HG02571 (cell line): ENCODE data around the gene USP10.

Experiments used
- ATAC-seq: cut with Tn5 transposase; IDR thresholded peaks from one replicate; pipeline ENCODE4 v1.9.1; 2021; ENCODE audit warnings: mild to moderate bottlenecking, moderate library complexity; ENCODE audit not compliant: unreplicated experiment

The USP10 gene

GRCh38 chr16:84749072-84749471 lies 49.3 kb downstream of the USP10 start:
- ATAC-seq: no peak

- no peak for ATAC-seq
These were observed 50.0 kb downstream of the USP10 start for GRCh38 chr16:84749815-84750214.

DNA sequence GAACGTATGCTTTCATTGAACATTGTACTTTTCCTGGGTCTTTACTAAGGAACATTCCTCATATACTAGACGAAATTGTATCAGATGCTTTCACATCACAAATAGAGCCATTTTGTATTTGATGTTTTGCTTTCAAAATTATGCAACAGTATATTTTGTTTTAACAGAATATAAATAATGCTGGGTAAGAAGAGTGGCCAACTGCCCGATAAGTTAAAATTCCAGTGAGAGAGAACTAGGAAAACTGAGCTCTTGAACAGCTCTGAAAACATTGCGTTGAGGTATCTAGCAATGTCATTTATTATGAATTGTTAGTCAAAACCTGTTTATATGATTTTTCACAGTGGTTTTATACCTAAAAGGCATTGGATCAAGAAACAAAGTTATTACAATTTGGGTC lies 50.8 kb downstream of the USP10 start:
- ATAC-seq: no peak

DNA sequence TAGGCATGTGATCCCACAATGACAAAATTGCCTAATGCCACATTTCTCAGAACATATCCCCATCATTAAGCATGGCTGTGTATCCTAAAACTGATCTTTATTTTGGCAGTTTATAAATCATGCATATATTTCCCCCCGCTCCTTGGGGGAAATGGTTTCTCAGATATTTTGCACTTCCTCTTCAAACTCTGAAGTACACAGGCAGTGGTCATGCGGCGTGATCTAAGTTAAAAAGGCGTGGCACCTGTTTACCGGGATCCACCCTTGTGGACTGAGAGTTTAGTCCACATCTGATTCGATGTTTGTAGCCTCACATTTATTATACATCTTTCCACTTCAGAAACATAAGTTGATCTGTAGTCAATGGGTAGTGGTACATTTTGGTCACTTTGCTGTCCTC lies 51.4 kb downstream of the USP10 start:
- no peak for ATAC-seq

DNA sequence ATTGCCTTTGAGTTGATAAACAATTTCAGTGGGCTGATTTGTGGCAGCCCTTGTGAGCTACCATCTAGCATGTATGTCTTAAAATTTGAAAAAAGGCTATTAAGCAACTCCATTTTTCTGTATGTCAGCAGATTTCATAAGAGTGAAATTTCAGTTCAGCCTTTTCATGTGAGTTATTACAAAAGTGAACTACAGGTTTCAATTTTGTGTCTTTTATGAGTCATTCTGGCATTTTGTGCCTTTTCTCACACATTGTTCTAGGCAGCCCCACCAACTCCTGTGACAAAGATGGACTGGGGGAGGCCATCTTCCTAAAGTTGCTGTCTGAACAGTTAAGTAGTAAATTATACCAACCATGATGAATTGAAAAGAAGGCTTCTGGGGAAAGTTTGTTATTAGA lies 52.1 kb downstream of the USP10 start:
- no peak for ATAC-seq

GRCh38 chr16:84752600-84752999 lies 52.8 kb downstream of the USP10 start:
- ATAC-seq: no peak

DNA sequence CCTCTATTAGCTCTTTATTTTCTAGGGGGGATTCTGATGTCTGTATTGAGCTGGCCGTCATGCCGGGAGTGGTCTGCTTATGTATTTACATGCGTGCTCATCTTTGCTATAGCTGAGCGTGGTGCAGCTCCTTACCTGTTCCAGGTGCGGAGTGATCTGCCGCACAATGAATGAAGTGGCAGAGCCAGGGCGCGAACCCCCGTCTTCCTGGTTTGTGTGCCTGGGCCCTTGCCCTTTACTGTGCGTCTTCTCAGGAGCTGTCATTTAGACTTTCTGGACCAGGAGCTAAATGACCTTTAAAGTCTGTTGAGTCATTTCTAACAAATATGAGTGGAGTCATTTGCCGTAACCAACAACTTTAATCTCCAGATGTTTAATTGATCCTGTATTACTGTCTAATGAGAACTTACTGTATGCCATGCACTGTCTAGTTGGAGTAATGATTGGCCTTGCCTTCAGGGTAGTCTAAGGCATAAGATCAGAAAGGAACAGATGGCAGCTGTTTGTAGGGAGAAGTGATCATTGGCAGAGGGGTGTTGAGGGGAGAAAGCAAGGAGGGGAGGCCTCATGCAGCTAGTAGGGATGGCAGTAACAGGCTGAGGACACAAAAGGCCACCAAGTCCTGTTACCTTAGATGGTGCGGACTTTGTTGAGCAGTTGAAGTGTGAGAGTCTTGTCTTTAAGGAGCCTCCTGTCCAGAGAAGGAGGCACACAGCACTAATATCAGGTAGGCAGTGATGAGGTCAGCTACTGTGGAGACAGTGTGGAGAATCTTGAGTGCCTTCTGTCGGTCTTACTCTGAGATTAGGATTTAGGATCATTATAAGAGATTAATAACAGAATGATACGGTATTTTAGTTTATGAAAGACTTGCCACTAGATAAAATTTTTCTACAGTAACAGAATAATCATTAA lies 53.9 kb downstream of the USP10 start:
- no peak for ATAC-seq

DNA sequence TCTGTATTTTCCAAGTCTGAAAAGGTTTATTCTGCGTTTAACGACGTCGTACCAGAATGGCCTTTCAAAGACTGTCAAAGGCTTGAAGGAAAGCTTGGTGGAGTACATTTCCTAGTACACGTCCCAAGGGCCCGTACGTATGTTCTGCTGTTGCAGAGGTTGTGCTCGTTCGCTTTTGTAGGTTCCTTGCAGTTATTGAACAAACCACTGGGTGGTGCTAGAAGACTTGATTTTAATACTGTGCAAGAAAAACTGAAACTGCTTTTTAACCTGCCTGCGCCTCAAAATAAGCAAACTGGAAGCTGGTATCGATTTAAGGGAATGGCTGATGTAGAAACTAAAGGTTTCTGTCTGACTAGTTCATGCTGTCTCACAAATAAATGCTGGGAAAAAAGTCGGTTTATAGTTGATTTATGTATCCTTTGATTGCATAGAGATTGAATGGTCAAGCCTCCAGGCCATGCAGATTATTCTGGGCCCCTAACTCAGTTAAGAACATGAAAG lies 54.6 kb downstream of the USP10 start:
- ATAC-seq: no peak

DNA sequence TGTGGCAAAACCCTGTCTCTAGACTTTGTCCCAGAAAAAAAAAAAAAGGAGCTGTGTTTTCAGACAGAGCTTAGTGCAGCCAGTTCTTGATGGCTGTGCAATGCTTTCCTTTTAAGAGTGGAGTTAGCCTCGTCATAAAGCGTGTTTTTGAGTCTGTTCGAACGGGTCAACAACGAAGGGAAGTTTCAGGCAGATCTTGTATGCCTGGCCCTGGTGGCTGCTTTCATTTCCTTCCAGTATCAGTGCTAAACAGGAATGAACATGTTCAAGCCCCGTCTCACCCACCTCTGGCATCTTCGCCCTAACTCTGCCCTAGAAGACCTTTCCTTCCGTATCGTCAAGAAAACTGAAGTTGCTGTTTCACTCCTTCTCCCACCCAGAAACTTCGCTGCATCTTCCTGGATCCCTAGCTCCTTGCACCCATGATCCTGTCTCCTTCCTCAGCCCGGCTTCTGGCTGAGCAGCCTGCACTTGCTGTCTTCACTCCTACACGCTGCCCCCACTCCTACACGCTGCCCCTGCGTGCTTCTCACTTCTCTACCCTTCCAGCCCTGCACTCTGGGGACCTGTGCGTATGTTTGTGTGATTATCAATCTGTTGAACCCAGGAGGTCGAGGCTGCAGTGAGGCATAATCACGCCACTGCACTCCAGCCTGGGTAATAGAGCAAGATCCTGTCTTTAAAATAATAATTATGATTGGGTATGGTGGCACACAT lies 55.3 kb downstream of the USP10 start:
- no peak for ATAC-seq

GRCh38 chr16:84756830-84757229 lies 57.0 kb downstream of the USP10 start:
- no peak for ATAC-seq

GRCh38 chr16:84758627-84759026 lies 58.8 kb downstream of the USP10 start:
- no peak for ATAC-seq

GRCh38 chr16:84759061-84759460 lies 59.3 kb downstream of the USP10 start:
- no peak for ATAC-seq

DNA sequence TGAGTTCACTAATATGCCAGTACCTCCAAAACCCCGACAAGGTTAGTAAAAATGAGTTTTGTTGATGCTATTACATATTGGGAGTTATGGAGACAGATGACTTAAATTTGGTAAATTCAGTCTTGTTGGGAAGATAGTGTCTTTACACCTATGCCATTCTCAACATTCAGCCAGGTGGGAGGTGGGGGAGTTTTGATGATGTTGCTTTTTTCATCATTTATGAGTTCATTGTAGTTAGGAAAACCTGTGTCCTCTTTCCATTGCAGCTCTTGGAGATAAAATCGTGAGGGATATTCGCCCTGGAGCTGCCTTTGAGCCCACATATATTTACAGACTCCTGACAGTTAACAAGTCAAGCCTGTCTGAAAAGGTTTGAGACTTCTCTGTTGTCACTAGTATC lies 60.1 kb downstream of the USP10 start:
- no peak for ATAC-seq

GRCh38 chr16:84761448-84762368 lies 61.9 kb downstream of the USP10 start:
- no peak for ATAC-seq

DNA sequence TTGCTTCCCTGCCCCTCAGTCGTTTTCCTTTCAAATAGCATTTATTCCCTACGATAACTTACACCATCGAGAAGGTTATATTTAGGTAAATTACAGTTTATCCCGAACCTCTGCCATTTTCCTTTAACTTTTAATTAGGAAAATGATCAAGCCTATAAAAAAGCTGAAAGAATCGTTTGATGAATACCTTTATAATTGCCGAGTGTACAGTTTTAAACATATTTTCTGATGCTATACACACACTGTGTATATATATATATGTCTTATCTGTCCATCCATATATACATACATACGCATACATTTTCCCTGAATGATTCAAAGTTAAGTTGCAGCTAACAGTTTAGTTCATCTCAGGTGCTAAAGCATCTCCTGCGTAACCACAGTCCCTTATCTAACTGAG lies 63.4 kb downstream of the USP10 start:
- ATAC-seq: no peak

GRCh38 chr16:84763629-84764028 lies 63.8 kb downstream of the USP10 start:
- ATAC-seq: no peak

GRCh38 chr16:84764970-84765369 lies 65.2 kb downstream of the USP10 start:
- no peak for ATAC-seq

DNA sequence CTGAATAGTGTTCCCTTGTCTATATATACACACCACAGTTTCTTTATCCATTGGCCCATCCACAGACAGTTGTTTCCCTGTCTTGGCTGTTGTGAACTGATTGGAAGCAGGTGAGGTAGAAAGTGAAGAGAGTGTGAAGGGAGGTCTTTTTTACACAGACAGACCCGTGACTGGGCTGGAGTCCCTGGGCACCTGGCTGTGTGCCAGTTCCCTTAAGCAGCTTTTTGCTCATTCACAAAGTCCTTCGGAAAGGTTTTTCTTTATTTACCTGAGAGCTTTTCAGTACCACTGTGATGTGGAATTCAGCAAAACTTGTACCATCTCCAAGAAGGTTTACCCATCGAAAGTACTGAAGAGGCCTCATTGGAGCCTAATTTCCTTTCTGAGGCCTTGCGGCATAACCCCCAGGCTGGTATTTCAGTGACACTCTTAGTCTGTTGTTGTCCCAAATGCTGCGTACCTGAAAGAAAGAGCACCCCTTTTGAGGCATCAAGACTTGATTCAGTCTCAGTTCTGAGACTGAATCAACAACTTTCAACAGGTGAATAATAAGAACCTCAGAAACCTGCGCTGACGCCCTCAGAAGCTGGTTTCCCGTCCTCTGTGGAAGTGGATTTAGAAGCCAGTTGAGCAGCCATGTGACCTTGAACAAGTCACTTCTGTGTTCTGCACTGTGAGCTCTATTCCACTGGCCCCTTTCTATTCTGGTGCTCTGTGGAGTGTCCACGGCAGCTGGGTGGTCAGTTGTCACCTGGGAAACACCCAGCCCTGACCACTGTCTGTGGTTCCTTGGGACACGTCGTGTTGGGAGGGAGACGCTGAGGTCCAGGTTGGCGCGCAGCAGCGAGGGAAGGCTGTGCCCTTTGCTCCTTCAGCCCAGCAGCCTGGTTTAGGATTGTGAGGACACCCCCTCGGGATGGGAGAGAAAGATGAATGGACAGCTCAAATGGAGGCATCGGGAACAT lies 66.1 kb downstream of the USP10 start:
- ATAC-seq: no peak

- no peak for ATAC-seq
These were observed 67.4 kb downstream of the USP10 start for GRCh38 chr16:84766978-84767773.
